HEK293 (cell line): ENCODE results near the gene CPAMD8.

Experiments
- CTCF ChIA-PET: fragments of 350-600 bp; formaldehyde crosslinking; extraction: SDS; loops from one replicate; lab custom pipeline; 2021; ENCODE audit warnings: antibody characterized with exemption; lab: Yijun Ruan, JAX
- POLR2A ChIA-PET: fragments of 300-600 bp; formaldehyde crosslinking; extraction: SDS; loops from one replicate; lab custom pipeline; 2020; ENCODE audit warnings: antibody characterized with exemption, inconsistent platforms; lab: Yijun Ruan, JAX
- H3K27ac ChIP-seq: fragments of 200-500 bp; sonication (Bioruptor generic); 2 replicates; pipeline ENCODE4 v1.5.1; 2014; ENCODE audit warnings: low read depth, low read length, control low read depth, inconsistent platforms; ENCODE audit errors: extremely low read depth
- H3K36me3 ChIP-seq, 2 experiments: fragments of 200-500 bp in 1 of 2; sonication (Bioruptor generic) in 1 of 2; 1 replicate in 1 of 2; 2 replicates in 1 of 2; pipeline ENCODE4 v1.5.1; 2014 to 2017; ENCODE audit warnings: inconsistent platforms in 2 of 2, low read length in 2 of 2; ENCODE audit not compliant: control insufficient read depth in 2 of 2, insufficient read depth in 1 of 2
- H3K4me1 ChIP-seq: fragments of 200-500 bp; sonication (Bioruptor generic); 2 replicates; pipeline ENCODE4 v1.5.1; 2014; ENCODE audit warnings: mild to moderate bottlenecking, low read length, inconsistent platforms; ENCODE audit not compliant: control insufficient read depth, insufficient read depth
- H3K4me3 ChIP-seq: 2 replicates; pipeline ENCODE4 v1.5.1; 2011; ENCODE audit warnings: low read depth, mild to moderate bottlenecking, control low read depth, low read length, moderate library complexity
- H3K9me3 ChIP-seq: fragments of 200-500 bp; sonication (Bioruptor generic); 2 replicates; pipeline ENCODE4 v1.5.1; 2014; ENCODE audit warnings: low read depth, low read length, inconsistent platforms; ENCODE audit not compliant: control insufficient read depth, insufficient read depth
- PRDM1 ChIP-seq: fragments of 450-650 bp; formaldehyde crosslinking; IDR thresholded peaks from 2 replicates; pipeline ENCODE4; 2016; ENCODE audit warnings: missing biosample characterization, missing genetic modification characterization
- REPIN1 ChIP-seq: fragments of 450-650 bp; formaldehyde crosslinking; IDR thresholded peaks from 2 replicates; pipeline ENCODE4 v1.5.1; 2017; ENCODE audit warnings: missing biosample characterization, missing genetic modification characterization, low read depth
- YY2 ChIP-seq: fragments of 450-650 bp; formaldehyde crosslinking; IDR thresholded peaks from 2 replicates; pipeline ENCODE4 v1.5.1; 2016; ENCODE audit warnings: missing biosample characterization, missing genetic modification characterization
- ZBTB26 ChIP-seq: fragments of 450-650 bp; formaldehyde crosslinking; optimal IDR thresholded peaks from 2 replicates; pipeline ENCODE3; 2016; ENCODE audit warnings: missing biosample characterization, mild to moderate bottlenecking, missing genetic modification characterization
- ZFP37 ChIP-seq: fragments of 450-650 bp; formaldehyde crosslinking; IDR thresholded peaks from 2 replicates; pipeline ENCODE4 v1.5.1; 2016; ENCODE audit warnings: missing biosample characterization, missing genetic modification characterization
- ZIC2 ChIP-seq: fragments of 450-650 bp; formaldehyde crosslinking; IDR thresholded peaks from 2 replicates; pipeline ENCODE4 v1.5.1; 2016; ENCODE audit warnings: missing biosample characterization, missing genetic modification characterization
- ZNF174 ChIP-seq: fragments of 450-650 bp; formaldehyde crosslinking; IDR thresholded peaks from 2 replicates; pipeline ENCODE4 v1.5.0; 2017; ENCODE audit warnings: missing biosample characterization, mild to moderate bottlenecking, missing genetic modification characterization
- ZNF23 ChIP-seq: fragments of 450-650 bp; formaldehyde crosslinking; IDR thresholded peaks from 2 replicates; pipeline ENCODE4 v1.5.1; 2016; ENCODE audit warnings: missing biosample characterization, missing genetic modification characterization, borderline replicate concordance
- ZNF335 ChIP-seq: fragments of 450-650 bp; formaldehyde crosslinking; conservative IDR thresholded peaks from 2 replicates; pipeline ENCODE4 v1.5.1; 2016; ENCODE audit warnings: missing biosample characterization, missing genetic modification characterization
- ZNF341 ChIP-seq: fragments of 450-650 bp; formaldehyde crosslinking; IDR thresholded peaks from 2 replicates; pipeline ENCODE4; 2016; ENCODE audit warnings: low read depth, missing biosample characterization, missing genetic modification characterization
- ZNF394 ChIP-seq: fragments of 450-650 bp; formaldehyde crosslinking; IDR thresholded peaks from 2 replicates; pipeline ENCODE4 v1.5.1; 2016; ENCODE audit warnings: missing biosample characterization, missing genetic modification characterization, mild to moderate bottlenecking, moderate library complexity, borderline replicate concordance
- ZNF426 ChIP-seq: fragments of 450-650 bp; formaldehyde crosslinking; IDR thresholded peaks from 2 replicates; pipeline ENCODE4 v1.5.1; 2017; ENCODE audit warnings: missing biosample characterization, missing genetic modification characterization, mild to moderate bottlenecking, inconsistent platforms, moderate library complexity
- ZNF558 ChIP-seq: fragments of 450-650 bp; formaldehyde crosslinking; IDR thresholded peaks from 2 replicates; pipeline ENCODE4 v1.5.1; 2016; ENCODE audit warnings: missing biosample characterization, missing genetic modification characterization
- ZNF561 ChIP-seq: fragments of 450-650 bp; IDR thresholded peaks from 2 replicates; pipeline ENCODE4 v1.5.1; 2018; ENCODE audit warnings: missing biosample characterization, missing genetic modification characterization, borderline replicate concordance
- ZNF585B ChIP-seq: fragments of 450-650 bp; formaldehyde crosslinking; IDR thresholded peaks from 2 replicates; pipeline ENCODE4 v1.5.1; 2016; ENCODE audit warnings: missing biosample characterization, missing genetic modification characterization
- ZNF707 ChIP-seq: fragments of 450-650 bp; formaldehyde crosslinking; IDR thresholded peaks from 2 replicates; pipeline ENCODE4 v1.5.1; 2016; ENCODE audit warnings: missing biosample characterization, missing genetic modification characterization
- TF ChIP-seq, protein P1 (sequence below): fragments of 450-650 bp; formaldehyde crosslinking; IDR thresholded peaks from 2 replicates; pipeline ENCODE4 v1.5.1; 2016; ENCODE audit warnings: missing biosample characterization, missing genetic modification characterization
- TF ChIP-seq, protein P2 (sequence below): fragments of 450-650 bp; formaldehyde crosslinking; IDR thresholded peaks from 2 replicates; pipeline ENCODE4 v1.5.1; 2016; ENCODE audit warnings: missing biosample characterization, missing genetic modification characterization
- TF ChIP-seq, protein P3 (sequence below): fragments of 450-650 bp; formaldehyde crosslinking; IDR thresholded peaks from 2 replicates; pipeline ENCODE4 v1.5.1; 2016; ENCODE audit warnings: missing biosample characterization, missing genetic modification characterization
- TF ChIP-seq, protein P4 (sequence below): fragments of 450-650 bp; formaldehyde crosslinking; IDR thresholded peaks from 2 replicates; pipeline ENCODE4 v1.5.1; 2016; ENCODE audit warnings: missing biosample characterization, missing genetic modification characterization

The CPAMD8 gene

DNA sequence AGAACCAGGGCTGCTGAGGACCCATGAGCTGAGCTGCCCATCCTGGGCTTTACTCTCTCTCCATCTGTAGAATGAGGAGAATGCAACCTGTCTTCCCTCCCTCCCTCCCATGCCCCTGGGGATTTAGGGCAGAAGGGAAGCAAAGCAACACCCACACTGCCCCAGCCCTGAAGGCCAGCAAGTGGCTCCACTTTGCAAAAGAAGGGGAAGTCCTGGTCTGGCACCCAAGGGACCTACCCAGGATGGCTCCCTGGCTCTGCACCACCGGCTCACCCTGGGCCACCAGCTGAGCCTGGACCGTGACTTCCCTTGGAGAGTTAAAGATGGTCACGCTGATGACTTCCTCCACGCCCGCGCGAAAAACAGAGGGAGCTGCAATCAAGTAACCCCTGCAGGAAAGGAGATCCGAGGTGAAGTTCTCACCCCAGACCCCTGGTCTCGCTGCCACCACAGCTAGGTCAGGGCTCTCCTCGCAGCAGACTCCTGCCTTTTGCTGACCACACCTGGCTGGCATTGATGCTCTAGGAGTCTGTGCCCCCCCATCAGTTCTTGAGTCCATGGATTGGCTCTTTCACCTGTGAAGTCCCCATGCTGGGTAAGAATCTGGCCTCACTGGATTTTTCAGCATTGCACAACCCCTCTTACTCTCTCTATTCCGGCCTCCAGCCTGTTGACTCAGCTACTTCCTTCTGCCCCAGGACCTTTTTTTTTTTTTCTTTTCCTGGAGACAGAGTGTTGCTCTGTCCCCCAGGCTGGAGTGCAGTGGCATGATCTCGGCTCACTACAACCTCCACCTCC, 4.6 kb downstream of the CPAMD8 start:
- no peaks in the 10 kb centered on the region for H3K9me3 ChIP-seq
- H3K27ac ChIP-seq = no peak overlapping the region
- no peaks in the 10 kb centered on the region for H3K4me1 ChIP-seq
- POLR2A ChIA-PET = no interaction called here
- no peaks in the 10 kb centered on the region for H3K36me3 ChIP-seq
- CTCF ChIA-PET = interaction anchor here (0.6 kb wide), 1 partner anchor 32 kb away, joined by 9 read pairs; no protein-coding TSS in a partner anchor
- no peak overlapping the region for H3K4me3 ChIP-seq
- TF ChIP-seq, protein P1, sequence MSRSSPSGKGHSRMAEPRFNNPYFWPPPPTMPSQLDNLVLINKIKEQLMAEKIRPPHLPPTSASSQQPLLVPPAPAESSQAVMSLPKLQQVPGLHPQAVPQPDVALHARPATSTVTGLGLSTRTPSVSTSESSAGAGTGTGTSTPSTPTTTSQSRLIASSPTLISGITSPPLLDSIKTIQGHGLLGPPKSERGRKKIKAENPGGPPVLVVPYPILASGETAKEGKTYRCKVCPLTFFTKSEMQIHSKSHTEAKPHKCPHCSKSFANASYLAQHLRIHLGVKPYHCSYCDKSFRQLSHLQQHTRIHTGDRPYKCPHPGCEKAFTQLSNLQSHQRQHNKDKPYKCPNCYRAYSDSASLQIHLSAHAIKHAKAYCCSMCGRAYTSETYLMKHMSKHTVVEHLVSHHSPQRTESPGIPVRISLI (tag by site-specific recombination) = no peak
- no peak for TF ChIP-seq PRDM1 (tag by site-specific recombination)
- no peak for TF ChIP-seq ZBTB26 (tag by site-specific recombination)
- TF ChIP-seq ZNF426 (tag by site-specific recombination) = no peak
- TF ChIP-seq ZIC2 (tag by site-specific recombination) = no peak
- TF ChIP-seq ZNF707 (tag by site-specific recombination) = no peak
- TF ChIP-seq ZNF558 = no peak
- TF ChIP-seq, protein P2, sequence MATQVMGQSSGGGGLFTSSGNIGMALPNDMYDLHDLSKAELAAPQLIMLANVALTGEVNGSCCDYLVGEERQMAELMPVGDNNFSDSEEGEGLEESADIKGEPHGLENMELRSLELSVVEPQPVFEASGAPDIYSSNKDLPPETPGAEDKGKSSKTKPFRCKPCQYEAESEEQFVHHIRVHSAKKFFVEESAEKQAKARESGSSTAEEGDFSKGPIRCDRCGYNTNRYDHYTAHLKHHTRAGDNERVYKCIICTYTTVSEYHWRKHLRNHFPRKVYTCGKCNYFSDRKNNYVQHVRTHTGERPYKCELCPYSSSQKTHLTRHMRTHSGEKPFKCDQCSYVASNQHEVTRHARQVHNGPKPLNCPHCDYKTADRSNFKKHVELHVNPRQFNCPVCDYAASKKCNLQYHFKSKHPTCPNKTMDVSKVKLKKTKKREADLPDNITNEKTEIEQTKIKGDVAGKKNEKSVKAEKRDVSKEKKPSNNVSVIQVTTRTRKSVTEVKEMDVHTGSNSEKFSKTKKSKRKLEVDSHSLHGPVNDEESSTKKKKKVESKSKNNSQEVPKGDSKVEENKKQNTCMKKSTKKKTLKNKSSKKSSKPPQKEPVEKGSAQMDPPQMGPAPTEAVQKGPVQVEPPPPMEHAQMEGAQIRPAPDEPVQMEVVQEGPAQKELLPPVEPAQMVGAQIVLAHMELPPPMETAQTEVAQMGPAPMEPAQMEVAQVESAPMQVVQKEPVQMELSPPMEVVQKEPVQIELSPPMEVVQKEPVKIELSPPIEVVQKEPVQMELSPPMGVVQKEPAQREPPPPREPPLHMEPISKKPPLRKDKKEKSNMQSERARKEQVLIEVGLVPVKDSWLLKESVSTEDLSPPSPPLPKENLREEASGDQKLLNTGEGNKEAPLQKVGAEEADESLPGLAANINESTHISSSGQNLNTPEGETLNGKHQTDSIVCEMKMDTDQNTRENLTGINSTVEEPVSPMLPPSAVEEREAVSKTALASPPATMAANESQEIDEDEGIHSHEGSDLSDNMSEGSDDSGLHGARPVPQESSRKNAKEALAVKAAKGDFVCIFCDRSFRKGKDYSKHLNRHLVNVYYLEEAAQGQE (tag by site-specific recombination) = no peak
- TF ChIP-seq ZNF23 (tag by site-specific recombination) = no peak
- TF ChIP-seq ZNF585B (tag by site-specific recombination) = no peak
- no peak for TF ChIP-seq ZFP37 (tag by site-specific recombination)

DNA sequence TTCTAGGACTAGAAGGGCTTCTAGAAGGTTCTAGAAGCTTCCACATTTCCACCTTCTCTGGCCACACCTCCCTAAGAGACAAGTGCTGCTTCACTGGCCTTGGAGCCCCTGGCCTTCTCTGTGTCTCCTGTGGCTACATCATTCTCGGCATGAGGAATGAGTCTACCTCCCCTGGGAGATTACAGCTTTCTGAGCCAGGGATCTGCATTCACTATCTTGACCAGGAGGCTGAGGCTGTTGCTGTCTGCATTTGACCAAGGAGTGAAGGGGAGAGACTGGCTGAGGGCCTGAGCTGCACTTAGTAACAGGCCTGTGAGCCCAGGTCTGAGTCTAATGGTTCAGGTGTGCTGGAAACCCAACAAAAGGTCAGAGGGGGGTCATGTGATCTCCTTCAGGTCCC, 5.3 kb downstream of the CPAMD8 start:
- no peaks in the 10 kb centered on the region for H3K4me1 ChIP-seq
- H3K36me3 ChIP-seq = no peaks in the 10 kb centered on the region
- no peaks in the 10 kb centered on the region for H3K9me3 ChIP-seq
- no peak overlapping the region for H3K4me3 ChIP-seq
- ChIA-PET POLR2A (no interaction called here), CTCF (interaction anchor here (0.6 kb wide), 1 partner anchor 31 kb away, joined by 9 read pairs; no protein-coding TSS in a partner anchor)
- no peak overlapping the region for H3K27ac ChIP-seq
- TF ChIP-seq, protein P3, sequence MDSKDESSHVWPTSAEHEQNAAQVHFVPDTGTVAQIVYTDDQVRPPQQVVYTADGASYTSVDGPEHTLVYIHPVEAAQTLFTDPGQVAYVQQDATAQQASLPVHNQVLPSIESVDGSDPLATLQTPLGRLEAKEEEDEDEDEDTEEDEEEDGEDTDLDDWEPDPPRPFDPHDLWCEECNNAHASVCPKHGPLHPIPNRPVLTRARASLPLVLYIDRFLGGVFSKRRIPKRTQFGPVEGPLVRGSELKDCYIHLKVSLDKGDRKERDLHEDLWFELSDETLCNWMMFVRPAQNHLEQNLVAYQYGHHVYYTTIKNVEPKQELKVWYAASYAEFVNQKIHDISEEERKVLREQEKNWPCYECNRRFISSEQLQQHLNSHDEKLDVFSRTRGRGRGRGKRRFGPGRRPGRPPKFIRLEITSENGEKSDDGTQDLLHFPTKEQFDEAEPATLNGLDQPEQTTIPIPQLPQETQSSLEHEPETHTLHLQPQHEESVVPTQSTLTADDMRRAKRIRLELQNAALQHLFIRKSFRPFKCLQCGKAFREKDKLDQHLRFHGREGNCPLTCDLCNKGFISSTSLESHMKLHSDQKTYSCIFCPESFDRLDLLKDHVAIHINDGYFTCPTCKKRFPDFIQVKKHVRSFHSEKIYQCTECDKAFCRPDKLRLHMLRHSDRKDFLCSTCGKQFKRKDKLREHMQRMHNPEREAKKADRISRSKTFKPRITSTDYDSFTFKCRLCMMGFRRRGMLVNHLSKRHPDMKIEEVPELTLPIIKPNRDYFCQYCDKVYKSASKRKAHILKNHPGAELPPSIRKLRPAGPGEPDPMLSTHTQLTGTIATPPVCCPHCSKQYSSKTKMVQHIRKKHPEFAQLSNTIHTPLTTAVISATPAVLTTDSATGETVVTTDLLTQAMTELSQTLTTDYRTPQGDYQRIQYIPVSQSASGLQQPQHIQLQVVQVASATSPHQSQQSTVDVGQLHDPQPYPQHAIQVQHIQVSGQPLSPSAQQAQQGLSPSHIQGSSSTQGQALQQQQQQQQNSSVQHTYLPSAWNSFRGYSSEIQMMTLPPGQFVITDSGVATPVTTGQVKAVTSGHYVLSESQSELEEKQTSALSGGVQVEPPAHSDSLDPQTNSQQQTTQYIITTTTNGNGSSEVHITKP (tag by site-specific recombination) = no peak
- TF ChIP-seq ZNF561 (tag by site-specific recombination) (no peak), YY2 (tag by site-specific recombination) (no peak), ZNF335 (tag by site-specific recombination) (no peak), REPIN1 (no peak), ZNF174 (tag by site-specific recombination) (no peak), ZNF394 (tag by site-specific recombination) (no peak), ZNF341 (tag by site-specific recombination) (no peak)
- TF ChIP-seq, protein P4, sequence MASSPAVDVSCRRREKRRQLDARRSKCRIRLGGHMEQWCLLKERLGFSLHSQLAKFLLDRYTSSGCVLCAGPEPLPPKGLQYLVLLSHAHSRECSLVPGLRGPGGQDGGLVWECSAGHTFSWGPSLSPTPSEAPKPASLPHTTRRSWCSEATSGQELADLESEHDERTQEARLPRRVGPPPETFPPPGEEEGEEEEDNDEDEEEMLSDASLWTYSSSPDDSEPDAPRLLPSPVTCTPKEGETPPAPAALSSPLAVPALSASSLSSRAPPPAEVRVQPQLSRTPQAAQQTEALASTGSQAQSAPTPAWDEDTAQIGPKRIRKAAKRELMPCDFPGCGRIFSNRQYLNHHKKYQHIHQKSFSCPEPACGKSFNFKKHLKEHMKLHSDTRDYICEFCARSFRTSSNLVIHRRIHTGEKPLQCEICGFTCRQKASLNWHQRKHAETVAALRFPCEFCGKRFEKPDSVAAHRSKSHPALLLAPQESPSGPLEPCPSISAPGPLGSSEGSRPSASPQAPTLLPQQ = no peak
